Stimulated activated CD8-positive, alpha-beta memory T cell treated with anti-CD3 and anti-CD28 coated beads, Interleukin-7, amount 100 ng/mL, for 4 hours (primary cell): ENCODE data around the gene GDF9.

Experiments
- DNase-seq, 2 donors: peaks; one replicate each; pipeline ENCODE4 v3.0.0-alpha.2; 2020; ENCODE audit warnings: low read depth in 2 of 2

Gene GDF9

DNA sequence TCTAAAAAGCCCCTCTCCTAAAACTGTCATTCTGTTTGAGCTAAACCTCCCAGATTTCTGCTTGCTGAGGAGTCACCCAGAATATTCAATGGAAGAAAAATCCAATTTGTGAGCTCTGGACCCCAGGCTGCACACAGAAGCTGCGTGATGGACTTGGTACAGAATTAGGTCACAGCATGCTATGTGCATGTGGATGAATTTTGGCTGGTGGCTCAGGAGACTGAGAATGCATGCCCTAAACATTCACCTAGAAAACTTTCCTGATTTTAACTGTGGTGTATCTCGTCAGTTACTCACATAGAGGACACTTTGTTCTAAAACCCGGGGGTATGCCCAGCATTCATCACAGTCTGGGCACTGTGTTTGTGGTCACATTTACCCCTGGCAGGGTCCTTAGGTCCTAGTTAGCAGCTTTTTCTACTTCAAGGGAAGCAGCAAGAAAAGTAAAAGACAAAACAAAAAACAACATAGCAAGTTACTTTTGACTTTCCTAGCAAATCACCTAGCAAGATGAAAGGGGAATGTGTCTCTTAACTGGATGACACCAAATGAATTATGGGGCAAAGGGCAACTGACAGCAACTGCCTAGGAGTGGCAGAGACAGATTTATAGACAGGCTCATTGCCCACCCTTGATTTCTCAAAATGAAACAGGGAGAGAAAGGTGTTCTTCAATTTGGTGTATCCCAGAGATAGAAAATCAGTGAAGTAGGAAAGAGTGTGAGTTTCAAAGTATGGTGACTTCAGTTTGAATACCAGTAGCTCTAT lies 27.6 kb downstream of the GDF9 start:
- DNase-seq = no peak

DNA sequence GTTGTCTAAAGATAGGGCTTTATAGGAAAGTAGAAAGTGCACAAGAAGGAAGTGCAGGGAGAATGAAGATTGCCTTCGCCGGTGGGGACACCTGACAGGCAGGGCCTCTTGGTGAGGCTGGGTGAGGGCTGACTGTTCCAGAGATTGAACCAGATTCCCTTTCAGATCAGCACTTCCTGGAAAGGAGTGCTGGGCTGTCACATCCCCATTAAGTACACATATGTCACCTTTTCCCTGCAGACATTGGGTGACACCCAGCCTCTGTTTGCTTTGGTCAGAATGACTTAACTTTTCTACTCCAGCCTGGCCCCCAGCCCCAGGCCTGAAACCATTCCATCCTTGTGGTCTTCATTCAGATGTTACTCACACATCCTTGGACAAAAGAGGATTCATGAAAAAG lies 28.4 kb downstream of the GDF9 start:
- no peak for DNase-seq

DNA sequence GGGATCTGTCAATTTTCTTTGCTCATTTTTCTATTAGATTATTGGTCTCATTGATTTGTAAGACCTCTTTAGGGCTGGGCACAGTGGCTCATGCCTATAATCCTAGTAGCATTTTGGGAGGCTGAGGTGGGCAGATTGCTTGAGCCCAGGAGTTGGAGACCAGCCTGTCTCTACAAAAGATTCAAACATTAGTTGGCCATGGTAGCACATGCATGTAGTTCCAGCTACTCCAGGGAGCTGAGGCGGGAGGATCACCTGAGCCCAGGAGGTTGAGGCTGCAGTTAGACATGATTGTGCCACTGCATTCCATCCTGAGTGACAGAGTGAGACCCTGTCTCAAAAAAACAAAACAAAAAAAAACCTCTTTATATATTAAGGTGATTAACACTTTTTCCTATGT lies 29.4 kb downstream of the GDF9 start:
- DNase-seq = no peak

DNA sequence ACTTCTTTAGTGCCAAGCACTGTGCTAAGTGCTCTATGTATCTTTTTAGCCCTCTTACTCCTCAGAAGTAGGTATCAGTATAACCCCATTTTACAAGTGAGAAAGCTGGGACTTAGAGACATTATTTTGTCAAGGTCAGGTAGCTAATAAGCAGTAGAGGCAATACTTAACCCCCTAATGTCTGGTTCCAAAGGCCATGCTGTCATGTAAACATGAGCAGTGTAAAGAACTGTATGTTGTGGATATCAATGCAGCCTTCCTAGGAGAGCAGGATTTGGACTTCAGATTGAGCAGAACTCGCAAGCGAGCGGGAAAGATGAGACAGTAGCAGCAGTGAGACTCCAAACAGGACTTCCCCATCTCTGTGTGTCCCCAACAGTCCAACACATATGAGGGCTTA lies 32.2 kb downstream of the GDF9 start:
- no peak for DNase-seq

DNA sequence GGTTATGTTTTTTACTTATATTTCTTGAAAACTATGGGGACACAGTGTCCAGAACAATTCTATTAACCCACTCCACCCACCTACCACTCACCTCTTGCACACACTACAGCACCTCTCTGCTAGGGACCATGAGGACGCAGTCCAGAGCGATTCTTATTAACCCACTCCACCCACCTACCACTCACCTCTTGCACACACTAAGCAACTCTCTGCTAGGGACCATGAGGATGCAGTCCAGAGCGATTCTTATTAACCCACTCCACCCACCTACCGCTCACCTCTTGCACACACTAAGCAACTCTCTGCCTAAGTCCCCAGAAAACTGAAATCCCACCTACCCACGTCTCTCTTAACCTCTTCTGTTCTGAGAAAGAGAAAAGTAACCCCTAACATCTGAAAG lies 33.7 kb downstream of the GDF9 start:
- no peak for DNase-seq

DNA sequence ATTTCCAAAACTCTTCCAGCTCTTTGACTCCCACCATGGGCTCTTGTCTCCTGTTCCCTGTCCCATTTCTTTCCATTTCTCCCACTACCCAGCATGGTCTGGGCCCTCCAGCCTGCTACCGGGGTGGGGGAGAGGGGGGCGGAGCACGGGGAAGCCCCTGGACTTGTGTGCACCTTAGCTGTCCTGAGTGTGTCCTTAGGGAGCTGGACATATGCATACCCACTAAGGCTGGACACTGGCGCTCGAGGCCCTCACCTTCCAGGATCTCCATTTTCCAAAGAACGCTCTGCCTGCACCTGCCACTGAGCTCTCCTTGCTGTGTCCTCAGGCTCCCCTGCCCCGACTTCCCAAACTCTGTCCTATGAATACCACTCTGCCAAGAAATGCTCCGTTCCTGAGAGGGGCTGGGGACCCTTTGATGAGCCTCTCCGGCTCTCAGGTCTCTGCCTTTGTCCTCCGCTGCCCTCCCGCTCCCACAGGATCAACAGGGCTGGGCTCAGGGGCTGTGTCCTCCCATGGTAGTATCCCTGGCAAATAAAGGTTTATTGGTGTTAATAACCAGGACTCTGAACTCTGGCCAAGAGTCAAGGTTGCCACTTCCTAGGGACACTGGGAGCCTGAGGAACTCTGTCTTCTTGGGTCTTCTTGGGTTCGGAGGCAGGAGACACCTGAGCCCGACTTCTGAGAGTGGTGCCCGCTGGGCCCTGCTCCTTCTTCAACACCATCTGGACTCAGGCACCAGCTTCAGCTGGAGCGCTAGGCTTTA lies 35.0 kb downstream of the GDF9 start:
- no peak for DNase-seq

DNA sequence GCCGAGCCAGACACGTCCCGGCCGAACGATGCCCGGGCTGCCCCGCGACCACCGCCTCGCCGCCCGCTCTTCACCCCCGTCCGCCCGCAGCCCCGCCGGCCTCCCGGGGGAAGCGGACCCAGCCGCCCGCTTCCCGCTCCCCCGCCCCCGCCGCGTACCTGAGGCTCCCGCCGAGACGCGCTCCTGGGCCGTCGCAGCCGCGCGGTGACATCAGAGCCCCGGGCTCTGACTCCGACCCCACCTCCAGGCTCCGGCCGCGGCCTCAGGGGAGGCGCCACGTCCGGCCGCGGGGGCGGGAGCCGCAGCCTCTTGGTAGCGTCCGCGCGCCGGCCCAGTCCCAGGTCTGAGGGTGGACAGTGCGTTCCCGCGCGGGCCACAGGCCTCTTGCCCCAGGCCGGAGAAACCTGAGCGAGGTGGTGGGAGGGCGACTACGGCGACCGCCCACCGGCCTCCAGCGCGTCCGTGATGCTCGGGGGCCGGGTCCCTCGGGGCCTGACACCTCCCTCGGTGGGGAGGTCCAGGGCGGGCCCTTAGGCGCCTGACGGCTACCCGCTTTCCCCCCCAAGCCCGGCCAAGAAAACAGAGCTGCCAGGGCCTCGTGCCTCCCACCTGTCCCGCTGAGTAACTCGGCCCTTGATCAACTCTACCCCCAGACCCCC lies 35.7 kb downstream of the GDF9 start, which contains the start of gene SHROOM1:
Gene SHROOM1 (minus strand): TSS at position 212 of the 659 bp plus-strand sequence. CDS start 4,507 bp downstream, outside the sequence.
- DNase-seq = no peak

DNA sequence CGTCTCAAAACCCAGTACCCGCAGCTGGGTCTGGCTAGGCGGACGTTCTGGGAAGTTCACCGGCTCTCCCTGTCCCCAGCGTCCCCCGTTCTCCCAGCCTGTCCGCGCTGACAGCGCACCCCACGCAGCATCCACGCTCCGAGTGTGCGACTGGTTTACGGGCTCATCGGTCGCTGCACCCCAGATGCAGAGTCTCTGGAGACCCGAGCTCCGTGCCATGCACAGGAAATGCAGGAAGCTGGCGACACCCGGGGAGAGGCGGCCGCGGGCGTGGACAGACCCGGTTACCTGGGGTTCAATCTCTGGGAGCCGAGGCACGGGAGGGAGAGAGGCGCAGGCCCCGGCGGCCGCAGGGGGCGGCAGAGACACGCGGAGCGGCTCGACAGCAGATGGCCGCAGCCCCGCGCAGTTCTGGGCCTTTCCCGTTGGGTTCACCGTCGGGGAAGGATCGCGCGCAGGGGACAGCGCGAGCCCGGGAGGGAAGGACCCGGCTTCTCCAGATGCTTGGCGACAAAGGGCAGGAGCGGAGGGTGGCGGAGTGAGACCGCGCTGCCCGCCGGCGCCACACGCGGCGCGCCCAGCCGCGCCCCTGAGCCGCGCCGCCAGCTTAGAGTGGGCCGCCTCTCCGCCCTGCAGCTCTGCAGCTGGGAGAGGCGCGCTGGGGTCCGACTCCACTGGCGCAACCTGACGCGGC lies 36.4 kb downstream of the GDF9 start:
- peak; percentile 30 to 57 for DNase-seq

DNA sequence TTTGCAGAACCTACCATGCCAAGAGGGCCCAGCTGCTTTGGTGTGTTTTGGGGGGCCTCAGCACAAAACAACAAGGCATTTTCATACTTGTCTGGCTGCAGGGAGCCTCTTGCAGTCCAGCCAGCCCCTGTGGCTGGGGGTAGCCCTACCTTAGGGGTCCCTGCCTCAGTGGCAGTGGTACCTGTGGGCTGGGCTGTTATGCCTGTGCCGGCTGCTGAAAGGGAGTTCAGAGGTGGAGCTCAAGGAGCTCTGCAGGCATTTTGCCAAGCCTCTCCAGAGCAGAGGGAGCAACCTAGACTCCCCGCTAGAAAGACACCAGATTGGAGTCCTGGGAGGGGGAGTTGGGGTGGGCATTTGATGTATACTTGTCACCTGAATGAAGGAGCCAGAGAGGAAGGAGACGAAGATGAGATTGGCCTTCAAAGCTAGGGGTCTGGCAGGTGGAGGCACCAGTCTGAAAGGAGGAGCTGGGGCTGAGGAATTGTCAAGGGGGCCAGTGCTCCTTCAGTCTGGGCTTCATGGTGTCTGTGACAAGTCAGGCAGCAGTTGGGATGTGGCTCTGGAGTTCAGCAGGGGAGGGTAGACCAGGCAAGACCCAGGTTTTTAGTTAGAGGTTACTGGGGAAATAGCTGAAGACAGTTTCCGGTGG lies 37.3 kb downstream of the GDF9 start:
- no peak for DNase-seq

DNA sequence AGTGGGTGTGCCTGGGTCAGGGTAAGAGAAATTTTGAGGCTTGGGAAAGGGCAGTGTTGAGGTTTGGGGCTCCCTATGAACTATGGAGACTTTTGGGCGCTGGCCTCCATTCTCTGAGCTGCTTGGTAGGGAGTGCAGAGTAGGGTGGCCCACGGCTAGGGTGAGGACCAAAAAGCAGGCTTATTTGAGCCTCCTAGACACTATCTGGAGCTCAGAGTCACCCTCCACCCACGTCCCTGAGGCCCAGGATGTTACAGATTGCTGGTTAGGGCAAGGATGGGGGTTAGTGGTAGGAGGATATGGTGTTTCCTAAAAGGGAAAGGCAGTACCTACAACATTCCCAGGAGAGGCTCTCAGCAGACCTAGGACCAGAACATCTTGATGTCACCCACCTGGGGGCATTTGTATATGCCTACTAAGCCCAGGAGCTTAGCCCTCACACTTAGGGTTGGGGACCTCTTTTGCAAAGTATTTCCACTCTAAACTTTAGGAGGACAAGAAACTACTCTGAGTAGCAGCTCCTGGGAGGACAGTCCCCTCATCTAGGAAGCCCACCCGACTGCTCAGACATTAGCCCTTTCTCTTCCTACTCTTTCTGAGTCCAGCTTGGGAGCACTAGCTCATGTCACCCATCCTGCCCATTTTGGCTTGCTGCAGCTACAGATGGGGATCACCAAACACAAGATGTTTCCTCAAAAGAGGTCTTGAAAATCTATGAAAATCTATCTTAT lies 38.2 kb downstream of the GDF9 start:
- no peak for DNase-seq

DNA sequence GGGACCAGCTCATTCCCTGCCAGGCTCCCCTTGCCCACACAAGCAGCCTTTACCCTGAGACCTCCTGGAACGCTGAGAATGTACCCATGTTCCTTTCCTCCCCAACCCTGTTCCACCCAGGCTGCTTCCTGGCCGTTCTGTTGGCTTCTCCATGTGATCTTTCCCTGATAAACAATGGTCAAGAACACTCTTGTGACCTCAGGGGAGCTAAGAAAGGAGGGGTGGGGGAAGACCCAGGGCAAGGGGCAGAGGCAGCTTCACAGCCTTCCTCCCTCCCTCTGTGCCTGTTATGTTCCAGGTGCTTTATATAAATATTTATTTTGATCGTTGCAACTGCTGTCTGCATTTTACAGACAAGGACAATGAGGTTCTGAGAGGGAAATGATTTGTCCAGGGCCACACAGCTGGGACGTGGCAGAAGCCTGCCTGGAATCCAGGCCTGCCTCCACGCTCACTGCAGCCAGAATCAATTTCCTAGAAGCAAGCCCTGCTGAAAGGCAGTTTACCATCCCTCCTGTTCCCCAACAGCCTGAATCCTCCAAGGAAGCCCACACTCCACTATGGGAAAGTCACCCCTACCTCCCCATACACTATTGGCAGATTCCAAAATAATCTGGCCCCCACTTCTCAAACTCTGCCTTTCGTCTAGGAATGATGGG lies 39.7 kb downstream of the GDF9 start:
- DNase-seq = no peak

DNA sequence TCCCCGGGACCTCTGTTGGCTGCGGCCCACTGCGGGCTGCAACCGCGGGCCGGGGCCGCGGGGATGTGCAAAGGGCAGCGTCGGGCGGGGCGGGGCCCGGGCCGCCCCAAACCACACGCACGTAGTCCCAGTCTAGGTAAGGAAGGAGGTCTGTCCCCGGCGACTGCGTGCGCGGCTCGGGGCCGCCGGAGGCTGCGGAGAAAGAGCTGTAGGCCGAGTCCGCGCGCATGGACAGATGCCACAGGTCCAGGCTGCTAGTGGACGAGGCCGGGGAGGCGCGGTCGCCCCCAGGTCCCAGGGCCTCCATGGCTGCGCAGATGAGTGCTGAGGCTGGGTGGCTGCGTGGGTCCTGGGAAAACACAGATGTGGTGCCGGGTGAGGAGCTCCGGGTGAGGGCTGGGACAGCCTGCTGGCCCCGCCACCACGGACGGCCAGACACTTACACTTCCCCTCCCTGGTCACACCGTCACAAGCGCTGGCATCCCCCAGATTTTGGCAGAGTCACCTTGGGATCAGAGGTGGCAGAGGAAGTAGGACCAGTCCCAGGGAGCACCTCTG lies 40.4 kb downstream of the GDF9 start:
- no peak for DNase-seq

DNA sequence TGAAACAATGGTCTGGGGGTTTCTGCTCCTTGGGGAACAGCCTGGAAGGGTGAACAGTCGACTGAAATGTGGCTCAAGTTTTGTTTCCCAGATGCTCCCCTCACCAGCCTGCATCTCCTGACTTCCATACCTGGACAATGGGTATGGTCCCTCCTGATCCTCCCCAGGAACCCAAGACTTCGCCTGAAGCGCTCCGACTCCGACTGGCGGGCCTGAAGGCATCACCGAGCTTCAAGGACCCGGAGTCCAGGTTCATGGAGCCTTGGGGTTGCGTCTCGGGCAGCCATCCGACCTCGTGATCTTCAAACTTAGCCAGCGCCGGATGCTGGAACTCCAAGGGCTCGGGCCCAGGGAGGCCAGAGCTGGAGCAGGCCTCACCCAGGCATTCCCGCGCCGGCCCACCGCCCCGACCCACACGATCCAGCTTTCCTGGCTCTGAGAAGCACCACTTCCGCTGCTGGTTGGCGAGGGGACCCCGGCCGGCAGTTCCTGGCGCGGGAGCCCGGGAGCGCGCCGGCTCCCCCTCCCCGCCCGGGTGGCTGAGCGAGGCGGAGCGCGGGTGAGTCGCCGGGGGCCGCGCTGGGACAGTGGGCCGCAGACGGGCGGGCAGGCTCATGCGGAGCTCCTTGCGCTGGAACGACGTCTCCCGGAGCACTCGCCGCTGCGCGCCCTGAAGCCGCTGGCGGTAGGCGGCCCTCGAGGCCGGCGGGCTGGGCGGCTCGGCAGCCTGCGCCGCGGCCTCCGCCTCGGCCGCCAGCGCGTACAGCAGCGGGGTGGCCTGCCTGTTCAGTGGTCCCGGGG lies 41.0 kb downstream of the GDF9 start:
- no peak for DNase-seq

DNA sequence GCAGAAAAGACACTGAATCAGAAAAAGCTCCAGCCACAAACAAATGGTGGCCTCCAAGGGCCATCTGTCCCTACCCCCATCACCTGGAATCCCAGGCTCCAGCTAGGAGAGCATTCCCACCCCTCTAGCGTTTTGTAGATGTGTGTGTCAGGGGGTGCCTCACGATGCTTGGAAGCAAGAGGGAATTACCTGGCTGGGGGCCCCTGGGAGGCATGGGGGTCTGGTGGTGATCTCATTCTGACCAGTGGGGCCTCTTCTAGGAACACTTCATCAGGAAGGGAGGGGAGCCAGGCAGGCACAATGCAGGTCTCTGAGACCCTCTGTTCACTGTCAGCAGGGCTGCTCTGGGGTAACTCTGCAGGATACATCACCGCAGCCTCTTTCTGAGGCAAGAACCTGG lies 41.8 kb downstream of the GDF9 start:
- DNase-seq = no peak

DNA sequence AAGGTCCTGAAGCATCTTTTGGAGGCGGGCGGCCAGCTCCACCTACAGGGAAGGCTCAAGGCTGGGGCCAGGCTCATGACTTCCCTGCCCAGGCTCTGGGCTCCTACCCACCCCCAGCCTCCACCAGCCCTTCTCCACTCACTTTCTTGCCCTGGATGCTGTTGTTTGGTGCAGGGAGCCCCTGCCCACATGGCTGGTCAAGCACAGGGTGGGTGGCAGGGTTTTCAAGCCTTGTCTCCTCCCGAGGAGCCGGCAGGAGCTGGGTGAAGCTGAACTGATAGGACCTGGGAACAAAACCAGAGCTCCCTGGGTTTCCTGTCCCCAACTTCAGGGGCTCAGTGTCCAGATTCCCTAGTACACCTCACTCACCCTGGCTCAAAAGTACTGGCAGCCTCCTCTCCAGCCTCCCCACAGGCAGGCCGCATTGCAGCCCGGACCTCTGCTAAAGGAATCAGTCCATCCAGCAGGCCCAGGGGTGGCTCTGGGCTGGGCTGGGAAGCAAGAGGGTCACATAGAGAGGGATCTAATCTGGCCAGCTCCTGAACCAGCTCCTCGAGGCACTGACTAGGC lies 42.7 kb downstream of the GDF9 start:
- DNase-seq = no peak

DNA sequence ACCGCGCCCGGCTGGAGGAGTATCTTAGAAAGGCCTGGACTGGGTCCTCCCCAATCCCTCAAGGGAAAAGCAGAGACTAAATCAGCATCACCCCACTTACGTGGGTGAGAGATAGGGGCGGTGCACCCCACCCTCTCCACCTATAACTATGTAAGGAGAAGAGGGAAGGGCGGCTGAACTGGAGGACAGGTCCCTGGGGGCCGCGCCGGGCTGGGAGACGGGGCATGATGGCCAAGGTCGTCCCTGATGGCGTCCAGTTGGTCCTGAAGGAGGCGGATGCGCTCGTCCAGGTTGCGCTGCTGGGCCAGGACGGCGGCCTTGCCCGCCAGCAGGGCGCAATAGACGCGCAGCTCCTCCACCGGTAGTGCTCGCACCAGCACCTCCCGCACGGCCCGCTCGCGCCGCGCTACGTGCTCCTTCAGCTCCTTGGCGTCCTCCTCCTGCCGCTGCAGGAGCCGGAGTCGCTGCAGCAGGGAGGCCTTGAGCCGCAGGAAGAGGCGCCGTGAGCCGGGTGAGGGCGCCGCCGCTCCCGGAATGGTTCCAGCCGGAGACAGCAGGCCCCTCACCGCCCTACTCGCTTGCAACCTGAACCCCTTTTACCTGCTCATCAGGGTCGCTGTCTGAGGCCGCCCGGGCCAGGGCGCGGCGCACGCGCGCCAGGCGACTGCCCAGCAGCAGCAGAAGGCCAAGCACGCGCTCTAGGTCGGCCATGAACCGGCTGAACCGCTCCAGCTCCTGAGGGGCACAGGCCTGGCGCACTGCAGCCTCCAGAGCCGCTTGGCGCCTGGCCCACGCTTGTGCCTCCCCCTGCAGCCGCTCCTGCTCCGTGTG lies 43.4 kb downstream of the GDF9 start:
- DNase-seq = no peak

DNA sequence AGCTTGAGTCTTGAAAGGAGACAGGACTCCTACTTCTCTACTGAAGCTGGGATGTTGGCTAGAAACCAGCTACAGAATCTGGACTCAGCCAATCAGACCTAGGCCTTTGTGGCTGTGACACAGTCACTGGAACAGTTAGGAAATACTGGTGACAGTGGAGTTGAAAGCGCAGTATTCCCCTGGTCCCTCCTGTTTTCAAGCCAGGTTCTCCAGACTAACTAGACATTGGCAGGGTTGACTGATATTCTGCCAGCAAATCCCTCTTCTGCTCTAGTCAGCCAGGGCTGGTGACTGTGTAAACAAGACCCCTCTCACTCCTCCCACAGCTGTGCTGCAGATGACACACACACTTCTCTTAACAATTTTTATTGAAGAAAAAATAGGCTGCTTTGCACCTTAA lies 44.5 kb downstream of the GDF9 start:
- no peak for DNase-seq

DNA sequence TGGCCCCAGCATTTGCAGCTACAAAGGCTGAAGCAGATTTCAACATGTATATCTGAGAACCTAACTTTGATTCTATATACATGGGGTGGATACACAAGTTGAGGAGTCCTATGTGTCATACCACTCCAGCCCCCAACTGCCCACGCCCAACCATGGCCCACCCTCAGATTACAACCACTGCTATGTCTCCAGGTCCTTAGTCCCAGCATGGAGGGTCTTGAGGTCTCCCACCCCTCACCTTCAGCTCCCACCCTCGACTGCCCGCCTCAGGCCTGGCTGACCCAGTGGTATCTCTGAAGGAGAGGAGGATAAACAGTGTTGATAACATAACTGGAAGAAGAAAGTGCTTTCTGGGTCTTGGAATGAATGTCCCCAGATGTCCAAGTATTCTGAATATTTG lies 44.9 kb downstream of the GDF9 start:
- no peak for DNase-seq
